GM19452 (cell line): ENCODE results near the gene IL1RAPL2.
"Not testable (repeated sequence)": the region's sequence is repeated elsewhere in the genome, so short reads cannot be mapped to it uniquely, and the experiment has no call there.

Experiments used
- ATAC-seq: cut with Tn5 transposase; IDR thresholded peaks from one replicate; pipeline ENCODE4 v1.9.1; 2021; ENCODE audit not compliant: unreplicated experiment

IL1RAPL2 gene

DNA sequence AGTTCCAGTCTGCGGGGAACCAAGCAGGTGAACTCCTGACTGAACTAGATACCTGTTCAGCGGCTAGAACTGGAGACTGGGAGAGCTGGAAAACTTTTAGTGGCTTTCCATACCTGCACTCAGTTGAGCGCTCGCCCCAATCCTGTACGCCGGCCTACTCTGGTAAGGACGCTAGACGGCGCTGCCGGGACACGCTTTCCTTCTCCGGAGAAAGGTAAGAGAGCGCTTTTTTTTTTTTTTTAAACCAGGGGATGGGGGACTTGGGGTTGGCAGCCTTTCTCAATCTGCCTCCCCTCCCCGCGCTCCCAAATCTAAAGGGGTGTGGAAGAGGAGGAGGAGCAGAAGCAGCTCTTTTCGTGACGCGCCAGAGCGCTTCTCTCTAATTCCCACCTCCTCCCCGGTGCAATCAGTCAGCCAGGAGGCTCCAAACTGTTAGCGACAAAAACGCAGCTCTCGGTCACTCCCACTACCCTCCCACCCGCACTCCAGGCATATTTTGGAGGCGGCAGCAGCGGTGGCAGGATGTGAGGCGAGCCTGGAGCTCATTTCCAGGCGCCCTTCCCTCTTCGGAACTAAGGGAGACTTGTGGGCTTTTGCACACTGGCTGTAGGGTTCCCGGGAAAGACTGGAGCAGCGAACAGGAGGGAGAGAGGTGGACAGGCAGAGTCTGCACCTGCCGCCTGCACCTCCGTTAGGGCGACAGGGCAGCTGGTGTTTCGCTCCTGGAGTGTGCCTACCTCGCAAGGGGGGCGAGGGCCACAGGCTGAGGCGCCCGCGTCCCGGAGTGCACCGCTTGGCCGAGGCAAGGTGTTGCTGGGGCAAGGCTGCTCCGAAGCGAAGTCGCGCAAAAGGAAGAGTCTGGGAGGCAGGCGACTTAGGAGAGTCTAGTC lies at the start of gene IL1RAPL2:
TSS of gene IL1RAPL2 (plus strand) at position 409 of the 890 bp plus-strand sequence.
- ATAC-seq: no peak

DNA sequence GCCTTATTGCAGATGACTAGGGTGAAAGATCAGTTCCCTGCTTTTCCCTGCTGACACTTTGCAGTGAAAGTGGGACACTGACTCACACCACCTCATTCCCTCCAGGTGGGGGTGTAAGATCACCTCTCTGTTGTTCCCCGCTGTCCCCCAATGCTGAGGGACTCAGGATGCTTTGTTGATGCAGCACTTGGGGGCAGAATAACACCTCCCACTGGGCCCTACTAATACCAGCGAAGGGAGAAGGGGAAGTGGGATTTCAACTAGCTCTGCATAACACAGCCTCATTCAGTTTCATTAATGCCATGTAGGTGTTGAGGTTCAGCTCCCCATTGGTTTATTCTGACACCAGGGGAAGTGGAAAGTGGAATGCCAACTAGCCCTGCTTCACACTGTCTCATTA lies 43.6 kb upstream of the IL1RAPL2 start:
- no peak for ATAC-seq

DNA sequence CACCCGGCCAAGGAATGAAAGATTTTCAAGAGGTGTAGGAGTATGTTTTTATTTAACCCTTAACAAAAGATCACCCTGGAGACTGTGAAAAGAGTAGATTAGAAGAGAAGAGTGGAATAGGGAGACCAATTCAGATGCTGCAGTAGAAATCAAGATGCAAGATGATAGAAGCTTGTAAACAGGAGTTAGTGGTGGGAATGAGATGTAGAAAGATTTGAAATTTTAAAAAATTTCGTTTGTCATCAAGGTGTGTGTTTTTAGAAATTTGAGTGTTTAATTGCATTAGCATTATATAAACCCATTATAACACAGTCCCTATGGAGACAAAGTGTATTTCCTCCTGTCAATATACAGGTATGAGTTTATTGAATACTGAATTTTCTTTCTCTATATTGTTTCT lies 42.1 kb upstream of the IL1RAPL2 start:
- no peak for ATAC-seq

DNA sequence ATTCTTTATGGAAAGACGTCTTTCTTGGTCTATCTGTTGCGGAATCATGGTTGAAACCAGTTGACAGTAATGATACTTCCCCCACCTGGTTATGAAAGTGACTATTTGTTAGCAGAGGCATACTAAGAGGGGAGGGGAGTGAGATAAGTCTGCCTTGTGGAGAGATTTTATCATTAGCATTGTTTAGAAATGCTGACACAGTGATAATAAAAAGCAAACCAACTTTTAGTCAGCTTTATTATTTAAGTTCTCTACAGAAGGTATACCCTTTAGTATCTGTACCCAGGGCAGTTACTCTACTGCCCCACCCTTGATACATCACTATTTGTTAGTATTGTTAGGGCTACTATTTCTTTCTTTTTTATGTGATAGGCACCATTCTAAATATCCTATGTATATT lies 26.9 kb upstream of the IL1RAPL2 start:
- no peak for ATAC-seq

DNA sequence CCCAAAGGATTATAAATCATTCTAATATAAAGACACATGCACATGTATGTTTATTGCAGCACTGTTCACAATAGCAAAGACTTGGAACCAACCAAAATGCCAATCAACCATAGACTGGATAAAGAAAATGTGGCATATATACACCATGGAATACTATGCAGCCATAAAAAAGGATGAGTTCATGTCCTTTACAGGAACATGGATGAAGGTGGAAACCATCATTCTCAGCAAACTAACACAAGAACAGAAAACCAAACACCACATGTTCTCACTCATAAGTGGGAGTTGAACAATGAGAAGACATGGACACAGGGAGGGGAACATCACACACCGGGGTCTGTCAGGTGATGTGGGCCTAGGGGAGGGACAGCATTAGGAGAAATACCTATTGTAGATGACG lies 23.6 kb upstream of the IL1RAPL2 start:
- ATAC-seq: not testable (repeated sequence)

DNA sequence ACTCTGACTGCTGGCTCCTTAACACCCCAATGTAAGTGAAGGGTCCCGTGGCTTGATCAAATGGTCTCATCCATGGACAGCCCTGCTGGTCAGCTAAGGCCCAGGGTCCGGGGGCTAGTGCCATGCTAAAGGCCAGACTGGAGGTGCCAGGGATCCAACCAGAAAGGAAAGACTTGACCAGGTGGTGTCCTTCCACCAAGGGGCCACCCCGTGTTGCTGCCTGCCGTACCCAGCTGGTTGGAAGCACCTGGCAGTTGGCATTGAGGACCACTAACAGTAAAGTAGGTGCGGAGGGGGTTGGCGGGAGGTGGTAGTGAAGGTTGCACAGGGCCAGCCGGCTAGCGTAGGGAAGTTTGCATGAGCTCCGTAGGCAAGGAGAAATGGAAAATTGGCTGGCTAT lies 1.7 kb upstream of the IL1RAPL2 start:
- no peak for ATAC-seq

DNA sequence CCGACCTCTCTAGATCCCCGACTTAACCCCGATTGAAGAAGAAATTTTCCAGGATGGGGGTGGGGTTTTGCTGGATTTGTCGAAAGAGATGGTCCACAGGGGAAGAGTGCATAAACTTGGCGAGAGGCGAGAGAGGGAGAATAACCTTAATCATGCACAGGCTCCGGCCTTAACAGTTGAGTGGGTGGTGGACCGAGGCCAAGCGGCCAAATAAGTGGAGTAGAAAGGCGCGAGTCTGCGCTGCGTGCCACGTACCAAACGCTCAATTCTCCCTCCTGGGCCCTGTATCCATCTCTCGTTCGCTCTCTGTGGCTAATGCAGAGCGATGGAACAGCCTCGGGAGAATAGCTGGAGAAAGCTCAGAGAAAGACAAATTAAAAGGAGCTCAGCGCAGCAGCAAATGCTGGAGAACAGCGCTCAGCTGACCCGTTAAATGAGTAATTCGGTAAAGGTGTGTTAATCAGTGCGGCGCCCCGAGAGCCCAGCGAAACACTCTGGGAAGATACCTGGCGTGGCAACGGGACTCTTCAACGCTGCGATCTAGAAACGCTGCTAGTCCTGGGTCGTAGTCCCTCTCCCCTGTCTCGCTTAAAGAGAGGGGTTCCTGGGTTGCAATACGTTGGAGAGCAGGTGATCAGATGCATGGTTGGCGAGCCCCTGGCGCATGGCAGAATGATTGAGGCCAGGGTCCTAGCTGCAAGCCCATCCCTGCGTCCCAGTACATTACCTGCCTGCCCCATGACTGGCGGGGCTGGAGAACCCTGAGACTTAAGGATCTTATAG lies 887 bp upstream of the IL1RAPL2 start:
- ATAC-seq: no peak

DNA sequence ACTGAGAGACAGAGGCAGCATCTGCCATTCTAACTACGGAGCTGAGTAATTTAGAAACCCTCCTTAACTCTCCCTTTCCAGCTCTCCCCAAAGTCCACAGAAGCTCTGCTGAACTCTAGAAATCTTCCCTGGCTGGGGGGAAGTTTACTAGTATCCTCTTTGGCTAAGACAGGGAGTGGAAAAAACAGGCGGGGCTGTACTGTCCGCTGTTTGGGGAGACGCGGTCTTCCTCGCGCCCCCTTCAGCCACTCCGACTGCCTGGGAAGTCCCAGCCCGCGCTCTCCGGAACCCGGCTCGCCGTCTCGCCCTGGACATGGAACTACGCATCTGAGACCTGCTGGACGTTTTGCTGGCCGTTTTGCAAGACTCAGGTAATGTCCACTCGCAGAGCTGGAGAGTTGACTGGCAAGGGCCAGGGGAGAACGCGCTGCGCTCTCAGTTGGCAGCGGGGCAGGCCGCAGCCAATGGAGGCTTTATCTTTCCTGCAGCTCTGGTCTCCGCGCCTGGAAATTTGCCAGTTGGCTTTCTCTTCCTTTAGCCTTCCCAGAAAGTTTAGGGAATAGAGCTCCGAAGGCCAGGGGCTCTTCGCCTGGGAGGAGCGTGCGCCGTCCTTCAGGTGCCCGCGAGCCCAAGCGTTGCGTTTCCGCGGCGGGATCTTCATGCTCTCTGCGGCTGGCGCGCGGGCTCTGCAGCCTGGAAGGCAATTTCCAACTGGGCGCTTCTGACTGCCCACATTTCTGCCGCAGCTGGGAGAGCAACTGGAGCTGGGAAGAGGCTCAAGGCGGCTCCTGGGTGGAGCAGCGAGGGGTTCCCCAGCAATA lies 892 bp downstream of the IL1RAPL2 start:
- ATAC-seq: no peak

DNA sequence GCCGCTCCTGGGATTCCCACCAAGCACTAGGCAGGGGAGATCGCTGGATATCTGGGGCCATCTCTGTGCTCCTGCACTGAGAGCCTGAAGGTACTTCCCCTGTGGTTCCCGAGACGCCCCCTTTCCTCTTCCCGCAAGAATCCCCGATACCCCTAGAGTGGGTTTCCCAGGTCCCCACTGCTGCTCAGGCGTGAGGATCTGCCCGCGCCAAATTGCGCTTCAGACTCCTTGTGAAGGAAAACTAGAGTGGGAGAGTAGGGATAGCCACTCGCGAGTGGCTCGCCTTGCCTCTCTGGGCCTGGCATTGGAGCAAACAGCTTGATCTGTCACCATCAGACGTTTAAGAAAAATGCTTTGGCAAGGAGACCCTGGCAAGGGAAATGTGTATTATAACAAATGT lies 1.5 kb downstream of the IL1RAPL2 start:
- ATAC-seq: no peak

DNA sequence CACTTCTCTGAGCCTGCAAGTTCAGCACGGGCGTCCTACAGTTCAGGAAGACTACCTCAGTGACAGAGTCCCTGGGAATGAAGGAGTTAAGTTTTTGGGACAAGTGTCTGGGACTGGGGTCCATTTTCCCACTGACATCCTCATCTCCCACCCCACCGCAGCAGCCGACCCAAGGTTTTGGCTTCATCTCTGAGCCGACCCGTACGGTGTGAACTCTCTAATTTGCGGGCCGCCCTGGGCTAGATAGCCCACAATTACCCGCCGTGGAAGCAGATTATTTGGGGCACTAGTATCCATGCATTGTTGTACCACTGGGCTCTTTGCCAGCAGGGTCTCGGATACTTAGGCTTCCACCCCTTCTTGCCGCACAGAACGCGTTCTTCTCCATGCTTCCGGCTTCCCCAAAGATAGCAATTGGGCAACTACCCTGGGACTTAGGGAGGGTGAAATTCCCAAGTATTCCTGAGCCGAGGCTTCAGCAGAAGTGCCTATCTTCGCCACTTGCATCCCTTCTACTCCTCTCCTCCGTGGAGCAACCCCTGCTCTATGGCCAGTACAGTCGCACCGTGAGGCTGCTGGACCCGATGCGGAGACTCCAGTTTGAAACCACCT lies 2.4 kb downstream of the IL1RAPL2 start:
- ATAC-seq: no peak

DNA sequence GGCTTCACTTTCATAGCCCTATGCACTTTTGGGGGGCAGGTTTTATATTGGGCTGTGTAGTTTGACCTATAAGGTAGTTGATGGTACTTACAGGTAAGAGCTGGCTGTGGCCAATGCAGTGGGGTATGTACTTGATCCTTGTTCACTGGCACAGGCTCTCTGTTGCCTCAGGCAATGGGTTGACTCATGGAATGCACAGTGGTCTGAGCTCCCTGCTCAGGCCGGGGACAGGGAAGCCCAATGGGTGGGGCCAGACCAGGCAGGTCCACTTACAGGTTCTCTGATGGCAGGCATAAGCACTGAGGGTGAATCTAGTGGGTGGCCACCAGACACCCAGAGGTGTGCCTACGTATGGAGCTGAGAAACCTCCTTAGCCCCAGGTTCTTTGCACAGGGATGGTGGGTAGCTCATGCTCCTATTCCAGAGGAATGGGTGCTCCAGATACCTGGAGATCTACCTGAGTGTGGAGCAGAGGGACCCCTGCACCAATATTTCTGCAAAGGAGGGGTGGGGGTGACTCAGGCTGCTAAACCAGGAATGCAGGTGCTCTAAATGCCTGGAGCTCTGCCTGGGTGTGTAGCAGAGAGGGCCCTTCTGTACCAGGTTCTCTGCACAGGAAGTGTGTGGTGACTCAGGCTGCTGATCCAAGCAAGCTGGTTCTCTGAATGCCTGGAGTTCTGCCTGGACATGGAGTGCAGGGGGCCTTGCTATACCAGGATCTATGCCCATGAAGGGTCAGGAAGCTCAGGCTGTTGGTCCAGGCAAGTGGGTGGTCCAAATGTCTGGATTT lies 52.3 kb downstream of the IL1RAPL2 start:
- no peak for ATAC-seq

DNA sequence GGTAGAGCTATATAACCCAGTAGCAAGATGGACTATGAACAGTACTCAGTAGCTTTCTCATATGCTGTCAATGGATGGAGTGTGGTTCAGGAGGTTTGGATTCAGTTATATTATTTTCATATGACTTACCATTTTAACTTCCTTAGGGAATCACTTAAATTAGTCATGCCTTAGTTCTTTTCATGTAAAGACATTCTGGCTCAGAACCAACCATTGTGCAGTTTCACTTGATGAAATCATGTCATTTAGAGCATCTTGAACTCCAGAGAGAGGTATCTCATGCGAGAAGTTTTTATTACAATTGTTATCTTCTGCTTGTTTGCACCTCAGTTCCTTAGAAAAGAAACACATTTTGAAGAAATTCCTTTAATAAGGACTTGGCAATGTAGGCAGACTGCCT lies 55.8 kb downstream of the IL1RAPL2 start:
- ATAC-seq: no peak

DNA sequence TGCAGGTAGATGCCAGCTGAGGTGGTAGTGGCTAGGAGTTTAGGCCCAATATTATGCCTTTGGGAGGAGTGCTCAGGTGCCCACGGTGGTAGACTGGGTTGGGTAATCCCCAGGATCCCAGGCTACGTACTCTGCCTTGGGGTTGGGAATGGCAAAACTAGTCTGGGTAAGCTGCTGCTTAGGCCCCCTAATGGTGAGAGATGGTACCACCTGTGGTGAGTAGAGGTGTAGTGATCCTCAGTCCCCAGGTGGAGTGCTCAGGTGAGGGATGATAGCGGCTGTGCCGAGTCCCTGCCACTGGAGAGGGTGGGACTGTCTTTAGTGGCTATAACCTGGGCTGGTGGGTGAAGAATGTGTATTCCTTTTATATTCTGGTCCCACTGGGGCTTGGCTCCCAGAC lies 75.2 kb downstream of the IL1RAPL2 start:
- ATAC-seq: no peak

DNA sequence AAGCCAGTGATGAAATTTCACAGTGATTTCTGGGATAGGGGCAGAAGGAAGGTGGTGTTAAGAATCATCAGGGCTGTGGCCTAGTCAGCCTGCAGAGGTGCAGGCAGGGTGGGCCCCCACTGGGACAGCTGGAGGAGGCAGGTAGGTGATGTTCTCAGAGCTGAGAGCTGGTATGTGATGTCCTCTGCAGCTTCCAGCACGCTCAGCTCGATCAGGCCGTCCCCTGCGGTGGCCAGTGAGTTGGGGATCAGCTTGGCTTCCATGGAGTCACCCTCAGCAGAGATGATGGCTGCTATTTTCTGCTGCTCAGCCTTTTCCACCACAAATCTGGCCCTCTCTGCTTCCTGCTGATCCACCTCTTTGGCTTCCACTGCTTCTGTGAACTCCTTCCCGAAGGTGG lies 81.1 kb downstream of the IL1RAPL2 start:
- ATAC-seq: no peak

DNA sequence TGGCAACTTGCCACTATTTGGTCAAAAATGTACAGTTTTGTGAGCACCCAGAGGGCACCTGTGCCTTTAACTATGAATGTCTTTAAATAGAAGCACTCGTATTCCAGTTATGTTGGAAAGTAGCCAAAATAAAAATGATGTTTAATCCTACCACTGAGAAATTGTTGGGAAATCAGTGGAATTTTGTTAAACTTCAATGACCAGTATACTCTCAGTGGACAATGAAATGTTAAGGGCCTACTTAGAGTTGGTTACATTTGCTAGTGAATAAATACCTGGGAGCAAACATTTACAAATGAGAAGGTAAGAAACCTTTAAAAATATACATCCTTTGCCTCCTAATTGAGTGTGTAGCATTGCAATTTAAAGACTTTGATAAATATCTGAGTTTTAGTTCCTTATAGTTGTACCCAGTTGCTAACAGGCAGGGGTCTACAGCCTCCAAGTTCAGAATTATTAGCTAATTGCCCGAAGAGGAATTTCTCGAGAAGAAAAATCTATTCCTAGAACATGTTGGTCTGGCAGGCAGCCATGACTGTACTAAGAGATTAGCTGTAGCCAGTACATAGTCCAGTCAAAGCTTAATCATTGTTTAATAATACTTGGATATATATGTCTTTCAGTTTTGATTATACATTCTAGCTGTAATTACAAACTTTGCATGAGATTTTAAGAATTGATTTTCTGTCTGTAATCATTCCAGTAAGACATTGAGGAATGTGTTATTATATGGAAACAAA lies 93.2 kb downstream of the IL1RAPL2 start:
- no peak for ATAC-seq

DNA sequence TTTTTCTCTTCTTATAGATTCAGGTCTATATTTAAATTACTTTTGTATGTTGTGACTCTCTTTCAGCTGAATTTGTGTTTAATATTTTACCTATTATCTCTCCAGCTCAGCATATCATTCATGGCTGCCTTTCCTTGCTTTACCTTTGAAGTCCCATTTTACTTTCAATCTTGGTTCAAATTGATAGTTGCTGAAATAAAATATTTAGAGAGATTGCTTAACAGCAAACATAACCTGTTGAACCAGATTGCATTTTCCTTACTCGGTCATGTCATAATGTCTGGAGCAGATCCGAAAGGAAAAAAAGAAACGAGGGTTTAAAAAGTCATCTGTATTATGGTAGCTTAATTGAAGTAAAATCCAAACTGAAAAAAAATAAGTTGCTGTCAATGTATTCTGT lies 94.1 kb downstream of the IL1RAPL2 start:
- no peak for ATAC-seq

DNA sequence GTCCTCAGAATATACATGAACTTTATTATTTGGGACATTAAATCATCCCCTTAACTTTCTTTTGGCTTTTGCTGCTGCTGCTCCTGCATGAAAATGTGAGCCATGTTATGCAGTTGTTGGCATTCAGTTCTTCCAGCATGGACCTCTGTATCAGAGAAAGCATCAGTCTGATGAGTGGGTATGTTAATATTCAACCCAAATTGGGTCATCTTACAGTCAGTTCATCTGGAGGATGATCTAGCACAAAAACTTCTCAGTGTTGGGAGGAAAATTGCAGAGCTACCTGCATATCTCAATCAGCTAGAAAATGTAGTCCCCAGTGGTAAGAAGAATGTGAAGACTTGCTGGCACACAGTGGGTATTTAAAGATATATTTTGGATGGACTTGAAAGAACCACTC lies 96.7 kb downstream of the IL1RAPL2 start:
- ATAC-seq: no peak

DNA sequence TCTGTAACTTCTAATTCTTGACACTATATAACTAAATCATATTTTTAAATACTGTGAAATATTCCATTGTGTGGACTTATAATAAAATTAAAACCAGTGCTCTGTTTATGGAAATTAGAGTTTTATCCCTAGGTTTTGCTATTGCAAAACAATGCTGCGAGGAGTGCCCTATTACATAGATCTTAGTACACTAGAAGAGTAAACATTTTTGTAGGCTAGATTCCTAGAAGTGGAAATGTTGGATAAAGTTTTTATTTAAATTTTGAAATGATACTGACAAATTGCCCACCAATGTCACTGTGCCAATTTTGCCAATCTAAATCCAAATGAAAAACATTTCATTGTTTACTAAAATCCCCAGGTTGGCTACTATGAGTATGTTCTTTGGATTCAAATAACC lies 99.7 kb downstream of the IL1RAPL2 start:
- ATAC-seq: no peak

DNA sequence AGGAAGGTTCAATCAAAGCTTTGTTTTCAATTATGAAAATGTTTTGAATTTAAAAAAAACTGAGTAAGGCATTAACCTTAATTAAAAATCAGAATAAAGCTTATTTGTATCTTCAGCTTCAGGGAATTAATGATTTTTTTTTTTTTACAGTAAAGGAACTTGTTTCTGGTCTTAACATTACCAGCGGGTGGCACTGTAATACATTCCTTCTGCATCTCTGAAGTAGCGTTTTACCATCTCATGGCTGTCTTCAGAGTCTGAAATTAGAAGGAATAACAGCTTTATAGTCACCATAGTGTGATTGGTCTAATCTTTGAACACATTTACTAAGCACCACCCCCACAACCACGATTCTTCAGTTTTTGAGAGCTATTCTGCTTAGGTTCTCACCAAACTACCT lies 102.6 kb downstream of the IL1RAPL2 start:
- ATAC-seq: no peak

DNA sequence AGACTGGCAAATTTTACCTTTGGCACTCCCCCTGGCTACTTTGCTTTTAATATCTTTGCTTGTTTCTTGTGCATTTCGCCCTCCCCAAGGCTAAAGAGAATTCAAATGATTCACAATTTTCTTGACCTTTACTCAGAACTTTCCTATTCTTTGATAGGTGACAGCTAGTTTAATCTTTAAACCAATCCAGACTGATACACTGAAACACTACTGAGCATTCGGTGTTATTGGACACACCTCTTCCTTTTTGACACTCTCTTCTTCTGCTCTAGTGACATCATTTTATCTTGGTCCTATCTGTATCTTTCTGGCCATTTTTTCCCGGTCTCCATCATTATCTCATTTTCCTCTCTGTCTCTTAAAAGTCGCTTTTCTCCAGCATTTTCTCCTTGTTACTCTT lies 103.1 kb downstream of the IL1RAPL2 start:
- no peak for ATAC-seq
